ENCODE data around the gene RPS15. TPM values are rescaled to one million over a fixed set of nuclear protein-coding genes. Genes with fewer than 3 reads are reported as not detected.

The RPS15 gene
- total and polyA plus RNA-seq, 9 of the 15 experiments (the other 6 are each of a cell fraction or from before 2014, with no cell fraction given), result 605 to 2,791 (median 957) TPM

DNA sequence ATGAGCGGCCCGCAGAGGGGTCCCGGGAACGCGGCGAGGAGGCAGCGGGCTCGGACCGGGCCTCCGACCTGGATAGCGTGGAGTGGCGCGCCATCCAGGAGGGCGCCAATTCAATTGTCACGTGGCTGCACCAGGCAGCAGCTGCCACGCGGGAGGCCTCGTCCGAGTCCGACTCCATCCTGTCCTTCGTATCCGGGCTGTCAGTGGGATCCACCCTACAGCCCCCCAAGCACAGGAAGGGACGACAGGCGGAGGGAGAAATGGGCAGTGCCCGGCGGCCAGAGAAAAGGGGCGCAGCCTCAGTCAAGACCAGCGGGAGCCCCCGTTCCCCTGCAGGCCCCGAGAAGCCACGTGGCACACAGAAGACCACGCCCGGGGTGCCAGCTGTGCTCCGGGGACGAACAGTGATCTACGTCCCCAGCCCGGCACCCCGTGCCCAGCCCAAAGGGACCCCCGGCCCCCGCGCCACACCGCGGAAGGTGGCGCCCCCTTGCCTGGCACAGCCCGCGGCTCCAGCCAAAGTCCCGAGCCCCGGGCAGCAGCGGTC lies 30.2 kb downstream of the RPS15 start:
- H3K9me3 ChIP-seq (replicated peaks; ENCODE audit: control insufficient read depth, insufficient read depth, low read depth, low read length), result no peaks in the 10 kb centered on the region
- no peak for DNase-seq (ENCODE audit: extremely low read depth in 1 of 4, low spot score in 3 of 4)
- ATAC-seq, result no peak
- no peak overlapping the region for H3K4me3 ChIP-seq
- H3K27ac ChIP-seq (ENCODE audit: extremely low read depth, low read depth, low read length), result no peak overlapping the region
- intact Hi-C loops (cut with micrococcal nuclease) (no loop called here), in situ Hi-C loops (cut with MboI) (no loop called here)
- ChIA-PET CTCF (ENCODE audit: low intra/inter-chr PET ratio) (no interaction called here), POLR2A (no interaction called here)
- 93% methylated on average over 20 of the region's 49 CpGs for WGBS (ENCODE audit: insufficient coverage, low coverage, missing lambda C conversion rate)
- no TSS peak for BruUV-seq (replicated peaks)
- no peak overlapping the region for H3K4me2 ChIP-seq (ENCODE audit: insufficient read depth, low read length)
- no peaks in the 10 kb centered on the region for H3K27me3 ChIP-seq (ENCODE audit: control insufficient read depth in 2 of 2, insufficient read depth in 2 of 2, low read length in 2 of 2)
- H3K4me1 ChIP-seq (replicated peaks in 1 of 2; ENCODE audit: control insufficient read depth in 2 of 2, insufficient read depth in 2 of 2, low read length in 2 of 2), result peaks cover 6 to 70% of the 10 kb centered on the region in 2 experiments; a peak in 4 of 5 replicates
- FAIRE-seq, result no peak
- H3K9ac ChIP-seq (ENCODE audit: insufficient read depth in 1 of 2, low read depth in 2 of 2, low read length in 2 of 2), result no peak overlapping the region
- no peaks in the 10 kb centered on the region for H3K36me3 ChIP-seq (ENCODE audit: control insufficient read depth, insufficient read depth, low read length)
- peak; percentile 48 for TF ChIP-seq POLR2G (IDR thresholded peaks at IDR 0.05; ENCODE audit: low read depth, low read length)
- TF ChIP-seq CBFA2T3 (IDR thresholded peaks at IDR 0.05), result no peak
- peak; percentile 80; the same call in 1 of the 2 replicates for TF ChIP-seq HNRNPL (IDR thresholded peaks at IDR 0.05; ENCODE audit: low read depth, low read length)
- no peak for TF ChIP-seq SMAD4 (CRISPR knock-in tag; conservative IDR thresholded peaks at IDR 0.05)
- H4K20me1 ChIP-seq (replicated peaks; ENCODE audit: control insufficient read depth, insufficient read depth, low read length), result peaks cover 14% of the 10 kb centered on the region
- H2AFZ ChIP-seq (ENCODE audit: low read depth, low read length), result no peak overlapping the region
- peaks cover 21% of the 10 kb centered on the region for H3K79me2 ChIP-seq (ENCODE audit: control insufficient read depth, insufficient read depth, low read length)
- no peaks in the 10 kb centered on the region for H3K9me1 ChIP-seq (ENCODE audit: control insufficient read depth, insufficient read depth, low read length)

DNA sequence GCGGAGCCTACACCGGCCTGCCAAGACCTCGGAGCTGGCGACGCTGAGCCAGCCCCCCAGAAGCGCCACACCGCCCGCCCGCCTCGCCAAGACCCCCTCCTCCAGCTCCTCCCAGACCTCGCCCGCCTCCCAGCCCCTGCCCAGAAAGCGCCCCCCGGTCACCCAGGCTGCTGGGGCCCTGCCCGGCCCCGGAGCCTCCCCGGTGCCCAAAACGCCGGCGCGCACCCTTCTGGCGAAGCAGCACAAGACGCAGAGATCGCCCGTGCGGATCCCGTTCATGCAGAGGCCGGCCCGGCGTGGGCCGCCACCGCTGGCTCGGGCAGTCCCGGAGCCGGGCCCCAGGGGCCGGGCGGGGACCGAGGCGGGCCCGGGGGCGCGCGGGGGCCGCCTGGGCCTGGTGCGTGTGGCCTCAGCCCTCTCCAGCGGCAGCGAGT lies 30.6 kb downstream of the RPS15 start:
- Histone ChIP-seq H2AFZ (ENCODE audit: low read depth, low read length) (no peak overlapping the region), H3K27ac (ENCODE audit: extremely low read depth, low read depth, low read length) (no peak overlapping the region), H3K9ac (ENCODE audit: insufficient read depth in 1 of 2, low read depth in 2 of 2, low read length in 2 of 2) (no peak overlapping the region), H3K9me3 (replicated peaks; ENCODE audit: control insufficient read depth, insufficient read depth, low read depth, low read length) (no peaks in the 10 kb centered on the region), H3K36me3 (ENCODE audit: control insufficient read depth, insufficient read depth, low read length) (no peaks in the 10 kb centered on the region), H3K4me3 (no peak overlapping the region), H3K9me1 (ENCODE audit: control insufficient read depth, insufficient read depth, low read length) (no peaks in the 10 kb centered on the region), H3K4me1 (replicated peaks in 1 of 2; ENCODE audit: control insufficient read depth in 2 of 2, insufficient read depth in 2 of 2, low read length in 2 of 2) (peaks cover 6 to 74% of the 10 kb centered on the region in 2 experiments; a peak in 4 of 5 replicates), H3K4me2 (ENCODE audit: insufficient read depth, low read length) (no peak overlapping the region), H4K20me1 (replicated peaks; ENCODE audit: control insufficient read depth, insufficient read depth, low read length) (peaks cover 14% of the 10 kb centered on the region), H3K27me3 (ENCODE audit: control insufficient read depth in 2 of 2, insufficient read depth in 2 of 2, low read length in 2 of 2) (no peaks in the 10 kb centered on the region), H3K79me2 (ENCODE audit: control insufficient read depth, insufficient read depth, low read length) (peaks cover 21% of the 10 kb centered on the region)
- ChIA-PET POLR2A (no interaction called here), CTCF (ENCODE audit: low intra/inter-chr PET ratio) (no interaction called here)
- DNase-seq (ENCODE audit: extremely low read depth in 1 of 4, low spot score in 3 of 4) (no peak), FAIRE-seq (no peak), ATAC-seq (no peak)
- TF ChIP-seq SMAD3 (CRISPR knock-in tag; conservative IDR thresholded peaks at IDR 0.05) (no peak), TAF7 (tag; IDR thresholded peaks at IDR 0.05) (no peak), JUND (IDR thresholded peaks at IDR 0.05; ENCODE audit: borderline replicate concordance, low read depth, low read length) (no peak), JUND (tag; IDR thresholded peaks at IDR 0.05; ENCODE audit: borderline replicate concordance, low read depth, low read length) (no peak), POLR2G (IDR thresholded peaks at IDR 0.05; ENCODE audit: low read depth, low read length) (peak; percentile 18; the same call in 1 of the 2 replicates), ZNF778 (CRISPR knock-in tag; IDR thresholded peaks at IDR 0.05) (no peak), CTBP1 (IDR thresholded peaks at IDR 0.05; ENCODE audit: borderline replicate concordance) (no peak), KAT8 (IDR thresholded peaks at IDR 0.05; ENCODE audit: low read depth) (no peak), SAFB (IDR thresholded peaks at IDR 0.05; ENCODE audit: borderline replicate concordance, low read depth, low read length) (no peak)
- TF ChIP-seq, protein P1, sequence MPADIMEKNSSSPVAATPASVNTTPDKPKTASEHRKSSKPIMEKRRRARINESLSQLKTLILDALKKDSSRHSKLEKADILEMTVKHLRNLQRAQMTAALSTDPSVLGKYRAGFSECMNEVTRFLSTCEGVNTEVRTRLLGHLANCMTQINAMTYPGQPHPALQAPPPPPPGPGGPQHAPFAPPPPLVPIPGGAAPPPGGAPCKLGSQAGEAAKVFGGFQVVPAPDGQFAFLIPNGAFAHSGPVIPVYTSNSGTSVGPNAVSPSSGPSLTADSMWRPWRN (IDR thresholded peaks at IDR 0.05; ENCODE audit: low read depth), result no peak
- 44% methylated on average over 17 of the region's 47 CpGs for WGBS (ENCODE audit: insufficient coverage, low coverage, missing lambda C conversion rate)
- intact Hi-C loops (cut with micrococcal nuclease), result no loop called here
- no TSS peak for BruUV-seq (replicated peaks)
- in situ Hi-C loops (cut with MboI), result no loop called here

Data from K562 (cell line).